AG10803 (cell line): ENCODE results near the gene FMNL2.
A peak's percentile ranks its signal among the peaks of the same experiment; 100 is the strongest.

Experiments used
- DNase-seq: peaks from one replicate; pipeline ENCODE4 v3.0.0; 2010; ENCODE audit warnings: low read depth
- H3K4me3 ChIP-seq: 2 replicates; pipeline ENCODE4 v1.5.1; 2011; ENCODE audit warnings: mild to moderate bottlenecking, low read length, control low read depth
- TF ChIP-seq, protein P1 (sequence below): conservative IDR thresholded peaks from 2 replicates; pipeline ENCODE4 v1.5.1; 2011; ENCODE audit warnings: mild to moderate bottlenecking, low read length, control low read depth, inconsistent platforms

Gene FMNL2

DNA sequence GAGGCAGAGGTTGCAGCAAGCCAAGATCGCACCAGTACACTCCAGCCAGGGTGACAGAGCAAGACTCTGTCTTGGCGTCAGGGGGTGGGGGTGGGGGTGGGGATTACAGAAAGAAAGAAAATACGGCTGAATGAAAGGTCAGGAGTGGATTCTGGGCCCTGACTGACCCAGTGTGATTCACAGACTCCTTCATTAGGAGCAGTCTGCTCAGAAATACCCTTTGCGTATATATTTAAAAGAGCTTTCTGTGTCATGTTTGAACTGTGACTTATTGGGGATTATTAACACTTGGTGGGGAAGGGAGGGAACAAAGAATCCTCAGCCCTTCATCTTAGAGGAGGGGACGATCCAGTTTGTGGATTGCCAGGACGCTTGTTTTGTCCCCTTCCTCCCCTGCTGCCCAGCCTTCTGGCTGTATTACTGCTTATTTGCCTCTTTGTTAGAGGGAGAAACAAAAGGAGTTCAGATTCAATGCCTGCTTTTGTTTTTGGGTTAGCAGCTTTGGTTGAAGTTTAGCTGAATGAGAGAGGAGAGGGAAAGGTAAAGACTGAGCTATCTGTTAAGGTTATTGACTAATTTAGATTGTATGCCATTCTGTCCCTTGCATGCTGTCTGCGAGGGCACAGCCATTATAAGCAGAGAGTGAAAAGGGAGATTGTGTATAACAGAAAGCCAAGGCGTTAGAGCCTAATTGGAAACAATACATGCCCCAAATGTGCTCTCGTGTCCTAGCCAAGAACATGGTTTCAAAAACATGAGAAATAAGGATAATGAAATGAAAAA lies 118.3 kb downstream of the FMNL2 start:
- DNase-seq = no peak
- no peak overlapping the region for H3K4me3 ChIP-seq
- TF ChIP-seq, protein P1, sequence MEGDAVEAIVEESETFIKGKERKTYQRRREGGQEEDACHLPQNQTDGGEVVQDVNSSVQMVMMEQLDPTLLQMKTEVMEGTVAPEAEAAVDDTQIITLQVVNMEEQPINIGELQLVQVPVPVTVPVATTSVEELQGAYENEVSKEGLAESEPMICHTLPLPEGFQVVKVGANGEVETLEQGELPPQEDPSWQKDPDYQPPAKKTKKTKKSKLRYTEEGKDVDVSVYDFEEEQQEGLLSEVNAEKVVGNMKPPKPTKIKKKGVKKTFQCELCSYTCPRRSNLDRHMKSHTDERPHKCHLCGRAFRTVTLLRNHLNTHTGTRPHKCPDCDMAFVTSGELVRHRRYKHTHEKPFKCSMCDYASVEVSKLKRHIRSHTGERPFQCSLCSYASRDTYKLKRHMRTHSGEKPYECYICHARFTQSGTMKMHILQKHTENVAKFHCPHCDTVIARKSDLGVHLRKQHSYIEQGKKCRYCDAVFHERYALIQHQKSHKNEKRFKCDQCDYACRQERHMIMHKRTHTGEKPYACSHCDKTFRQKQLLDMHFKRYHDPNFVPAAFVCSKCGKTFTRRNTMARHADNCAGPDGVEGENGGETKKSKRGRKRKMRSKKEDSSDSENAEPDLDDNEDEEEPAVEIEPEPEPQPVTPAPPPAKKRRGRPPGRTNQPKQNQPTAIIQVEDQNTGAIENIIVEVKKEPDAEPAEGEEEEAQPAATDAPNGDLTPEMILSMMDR = no peak

DNA sequence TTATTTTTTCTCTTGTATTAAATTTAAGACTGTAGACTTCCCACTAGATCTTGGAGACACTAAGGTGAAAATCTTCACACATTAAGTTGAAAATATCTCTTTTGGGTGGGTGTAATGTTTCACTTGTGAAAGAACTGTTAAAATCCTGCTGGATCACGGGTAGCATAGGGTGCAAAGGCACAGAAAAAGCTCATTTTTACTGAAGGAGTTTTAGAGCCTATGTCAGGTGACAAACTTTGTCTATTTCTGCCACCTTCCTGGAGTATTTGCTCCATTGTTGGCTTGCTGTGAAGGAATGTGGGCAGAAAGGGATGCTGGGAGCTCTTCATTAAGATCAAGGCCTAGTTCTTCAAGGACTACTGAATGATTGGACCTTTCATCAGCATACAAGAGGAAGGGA lies 119.4 kb downstream of the FMNL2 start:
- TF ChIP-seq, protein P1 = no peak
- no peak overlapping the region for H3K4me3 ChIP-seq
- no peak for DNase-seq

DNA sequence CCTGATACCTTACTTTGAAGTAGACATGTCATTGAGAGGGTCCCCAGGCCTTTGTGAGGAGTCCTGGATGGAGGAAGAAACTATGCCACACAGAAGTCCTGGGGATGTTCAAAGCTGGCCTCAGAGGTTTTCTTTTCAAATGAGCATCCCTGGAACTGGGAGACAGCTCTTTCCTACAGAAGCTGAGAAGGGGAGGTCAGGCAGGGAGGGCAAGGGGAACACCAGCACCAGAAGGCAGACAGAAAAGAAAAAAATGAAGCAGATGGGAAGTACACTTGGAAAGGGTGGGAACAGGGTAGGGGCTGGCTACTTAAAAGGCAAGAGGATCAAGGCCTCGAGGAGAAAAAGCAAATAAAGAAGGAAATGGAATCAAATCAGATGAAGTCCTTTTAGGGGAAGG lies 120.0 kb downstream of the FMNL2 start:
- DNase-seq = no peak
- H3K4me3 ChIP-seq = no peak overlapping the region
- TF ChIP-seq, protein P1 = no peak

DNA sequence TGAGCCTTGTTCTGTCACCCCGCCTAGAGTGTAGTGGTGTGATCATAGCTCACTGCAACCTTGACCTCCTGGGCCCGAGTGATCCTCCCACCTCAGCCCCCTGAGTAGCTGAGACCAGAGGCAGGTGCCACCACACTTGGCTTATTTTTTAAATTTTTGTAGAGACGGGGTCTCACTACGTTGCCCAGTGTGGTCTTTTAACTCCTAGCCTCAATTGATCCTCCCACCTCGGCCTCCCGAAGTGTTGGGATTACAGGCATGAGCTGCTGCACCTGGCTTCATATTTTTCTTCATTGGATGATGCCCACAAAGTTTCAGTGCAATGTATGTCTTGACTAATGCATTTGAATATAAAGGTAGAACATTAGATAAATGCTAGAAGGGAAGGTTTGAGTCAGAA lies 120.8 kb downstream of the FMNL2 start:
- TF ChIP-seq, protein P1 = no peak

DNA sequence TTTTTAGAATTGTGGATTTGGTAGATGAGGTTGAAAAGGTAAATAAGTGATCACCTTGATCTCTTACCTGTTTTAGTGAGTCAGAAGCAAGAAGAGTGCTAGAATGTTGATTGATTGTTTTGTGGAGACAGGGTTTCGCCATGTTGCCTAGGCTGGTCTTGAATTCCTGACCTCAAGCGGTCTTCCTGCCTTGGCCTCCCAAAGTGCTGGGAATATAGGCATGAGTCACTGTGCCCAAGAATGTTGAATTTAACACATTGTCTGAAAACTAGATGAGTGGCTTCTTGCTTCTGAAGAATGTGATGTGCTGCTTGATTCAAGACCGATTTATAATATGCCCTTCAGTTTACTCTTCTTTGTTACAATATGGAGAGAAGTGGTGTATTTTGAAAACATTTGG lies 121.3 kb downstream of the FMNL2 start:
- H3K4me3 ChIP-seq = no peak overlapping the region
- peak; percentile 45 for DNase-seq

More for the DNA sequence above, 120.8 kb downstream of the FMNL2 start:
- H3K4me3 ChIP-seq = no peak overlapping the region
- DNase-seq = no peak

DNA sequence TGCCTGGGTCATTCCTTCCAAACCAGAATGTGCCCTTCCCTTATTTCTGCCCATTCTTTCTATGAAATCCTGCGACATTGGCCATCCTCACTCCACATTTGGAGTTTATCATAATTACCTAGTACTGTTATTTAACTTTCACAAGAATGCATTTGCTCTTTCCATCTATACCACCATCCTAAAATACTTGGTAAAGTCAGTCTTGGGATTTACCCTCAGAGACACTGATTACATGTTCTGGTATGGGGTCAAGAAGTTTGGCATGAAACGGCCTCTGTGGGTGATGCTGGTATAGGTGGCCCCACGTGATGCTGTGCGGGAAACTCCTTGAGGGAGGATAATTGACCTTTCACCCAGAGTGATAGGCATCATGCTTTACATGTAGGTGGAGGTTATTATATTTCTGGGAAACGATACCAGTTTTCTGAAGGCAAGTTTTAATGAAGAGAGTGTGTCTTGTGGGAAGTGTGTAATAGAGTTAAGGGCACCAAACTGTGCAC lies 123.5 kb downstream of the FMNL2 start:
- no peak overlapping the region for H3K4me3 ChIP-seq
- DNase-seq = no peak
- TF ChIP-seq, protein P1 = no peak

More for the DNA sequence above, 121.3 kb downstream of the FMNL2 start:
- TF ChIP-seq, protein P1 = no peak

DNA sequence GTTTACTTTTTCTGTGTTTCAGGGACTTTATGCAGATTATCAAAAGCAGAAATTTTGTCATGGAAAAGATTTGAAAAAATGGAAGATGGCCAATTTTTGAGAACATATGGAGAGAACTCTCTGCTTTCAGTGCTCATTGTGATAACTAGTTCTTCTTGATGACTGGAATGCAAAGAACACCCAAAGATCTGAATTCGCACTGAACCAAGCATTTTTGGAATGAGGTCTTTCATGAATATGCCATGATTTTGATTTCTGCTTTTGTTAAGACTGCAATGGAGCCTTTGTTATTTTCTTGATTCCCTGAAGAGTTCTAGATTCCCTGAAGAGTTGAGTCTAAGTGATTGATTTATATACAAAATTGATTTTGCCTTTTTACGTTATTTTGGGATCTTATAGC lies 124.1 kb downstream of the FMNL2 start:
- TF ChIP-seq, protein P1 = no peak
- H3K4me3 ChIP-seq = no peak overlapping the region
- no peak for DNase-seq
